ENCODE results near the gene EVPL. TPM values are rescaled to one million over a fixed set of nuclear protein-coding genes. Genes with fewer than 3 reads are reported as not detected.

EVPL gene
- total RNA-seq, 1 experiment from 2014 or later, result 7.7 TPM

GRCh38 chr17:76074390-76075363 is 47.6 kb upstream of the EVPL start, which contains the start of gene GALR2:
TSS of gene GALR2 (plus strand) at chr17:76074781. CDS start at chr17:76074884, 103 bp downstream.
- no TSS peak for BruUV-seq (replicated peaks)
- Mint-ChIP-seq H3K27ac (ENCODE audit: low read depth, unreplicated experiment) (no peak within 1 kb of the TSS), H3K4me1 (ENCODE audit: insufficient read depth, unreplicated experiment) (peaks cover 4% of the 10 kb centered on the region), H3K27me3 (ENCODE audit: insufficient read depth, unreplicated experiment) (peaks cover 54% of the 10 kb centered on the region), H3K36me3 (ENCODE audit: insufficient read depth, unreplicated experiment) (peaks cover 10% of the 10 kb centered on the region), H3K4me3 (ENCODE audit: unreplicated experiment) (no peak within 1 kb of the TSS), H3K9me3 (ENCODE audit: unreplicated experiment) (no peaks in the 10 kb centered on the region)
- no peak for TF ChIP-seq CTCF (IDR thresholded peaks at IDR 0.05; ENCODE audit: unreplicated experiment)
- DNase-seq (ENCODE audit: unreplicated experiment), result no peak
- intact Hi-C loops (cut with micrococcal nuclease), result loop anchor here (5.0 kb wide), 2 partner anchors 47 to 62 kb away; partner anchors contain the start of gene EVPL
- ChIA-PET POLR2A (interaction anchor here (0.7 kb wide), 1 partner anchor 169 kb away, joined by 3 read pairs; no protein-coding TSS in a partner anchor), CTCF (interaction anchor here (0.7 kb wide), 1 partner anchor 19 kb away, joined by 3 read pairs; no protein-coding TSS in a partner anchor)

DNA sequence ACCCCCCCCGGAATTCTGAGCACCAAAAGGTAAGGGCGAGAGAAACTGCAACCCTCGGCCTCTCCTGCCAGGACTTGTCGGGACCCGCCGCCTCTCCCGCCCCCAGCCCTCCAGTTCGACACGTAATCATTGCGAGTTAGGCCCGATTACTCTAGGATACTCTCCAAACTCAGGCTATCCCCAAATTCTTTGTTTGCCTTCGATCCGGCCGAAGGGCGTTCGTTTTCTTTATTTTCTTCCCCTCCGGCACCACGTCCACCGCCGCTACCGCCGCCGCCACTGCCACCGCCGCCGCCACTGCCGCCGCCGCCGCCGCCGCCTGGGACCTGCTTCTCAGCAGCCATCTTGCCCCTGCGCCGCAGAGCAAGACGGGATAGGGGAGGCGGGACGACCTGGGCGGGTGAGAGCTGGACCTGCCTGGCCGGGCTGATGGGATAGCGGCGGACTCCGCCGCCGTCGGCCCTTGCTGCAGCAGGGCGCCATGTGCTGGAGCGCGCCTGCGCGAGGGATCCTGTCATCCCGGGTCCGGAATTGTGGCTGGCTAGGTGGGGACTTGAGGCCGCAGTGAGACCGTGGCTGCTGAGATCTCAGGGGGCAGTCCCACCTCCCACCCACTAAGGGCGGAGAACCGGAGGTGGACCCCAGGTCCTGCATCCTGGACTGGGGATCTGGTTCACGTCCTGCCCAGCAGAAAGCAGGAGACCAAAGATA is 45.2 kb upstream of the EVPL start, which contains the start of gene SRP68:
Gene SRP68 (minus strand): TSS at position 370 of the 711 bp plus-strand sequence. CDS start 26 bp downstream, at position 344.
- Mint-ChIP-seq H3K27me3 (ENCODE audit: insufficient read depth, unreplicated experiment) (peaks cover 30% of the 10 kb centered on the region), H3K36me3 (ENCODE audit: insufficient read depth, unreplicated experiment) (peaks cover 24% of the 10 kb centered on the region), H3K4me1 (ENCODE audit: insufficient read depth, unreplicated experiment) (peaks cover 4% of the 10 kb centered on the region), H3K9me3 (ENCODE audit: unreplicated experiment) (no peaks in the 10 kb centered on the region), H3K27ac (ENCODE audit: low read depth, unreplicated experiment) (peak within 1 kb of the TSS; percentile 95), H3K4me3 (ENCODE audit: unreplicated experiment) (peak within 1 kb of the TSS; percentile 90)
- ChIA-PET POLR2A (interaction anchor here (0.7 to 3.1 kb wide), 16 partner anchors 11 to 281 kb away, joined by 3 to 13 read pairs (median 4); partner anchors contain the start of genes EXOC7, MRPL38, PRPSAP1 and UBALD2), CTCF (no interaction called here)
- intact Hi-C loops (cut with micrococcal nuclease), result loop anchor here (5.0 kb wide), 2 partner anchors 45 to 60 kb away; partner anchors contain the start of gene EVPL
- DNase-seq (ENCODE audit: unreplicated experiment), result peak; percentile 90
- no TSS peak for BruUV-seq (replicated peaks)
- TF ChIP-seq CTCF (IDR thresholded peaks at IDR 0.05; ENCODE audit: unreplicated experiment), result no peak

- H3K27ac Mint-ChIP-seq (ENCODE audit: low read depth, unreplicated experiment), result peak overlapping the region; percentile 95
- TSS peak; percentile 71 for BruUV-seq (replicated peaks)
- TF ChIP-seq CTCF (IDR thresholded peaks at IDR 0.05; ENCODE audit: unreplicated experiment), result no peak
- H3K36me3 Mint-ChIP-seq (ENCODE audit: insufficient read depth, unreplicated experiment), result peaks cover 30% of the 10 kb centered on the region
- H3K4me3 Mint-ChIP-seq (ENCODE audit: unreplicated experiment), result peak overlapping the region; percentile 90
- no peak for DNase-seq (ENCODE audit: unreplicated experiment)
- intact Hi-C loops (cut with micrococcal nuclease), result loop anchor here (5.0 kb wide), 2 partner anchors 44 to 59 kb away; partner anchors contain the start of gene EVPL
- ChIA-PET CTCF (no interaction called here), POLR2A (interaction anchor here (0.6 to 3.1 kb wide), 19 partner anchors 9 to 593 kb away, joined by 3 to 13 read pairs (median 4); partner anchors contain the start of genes ACOX1, EXOC7, MRPL38 and UBALD2)
- H3K9me3 Mint-ChIP-seq (ENCODE audit: unreplicated experiment), result no peaks in the 10 kb centered on the region
- H3K27me3 Mint-ChIP-seq (ENCODE audit: insufficient read depth, unreplicated experiment), result peaks cover 24% of the 10 kb centered on the region
- H3K4me1 Mint-ChIP-seq (ENCODE audit: insufficient read depth, unreplicated experiment), result peaks cover 4% of the 10 kb centered on the region
Measured at GRCh38 chr17:76071531-76072147, 44.5 kb upstream of the EVPL start.
